IMR-90 (cell line): ENCODE data around the gene NPTX1. TPM values are rescaled to one million over a fixed set of nuclear protein-coding genes. Genes with fewer than 3 reads are reported as not detected.

Source experiments
- ATAC-seq: fragments of 200-7000 bp; cut with Tn5 transposase; 2 replicates; pipeline ENCODE4 v1.9.1; 2020; ENCODE audit warnings: low read depth, mild to moderate bottlenecking, moderate library complexity
- BruUV-seq: library from RNA; stranded (reverse); fragments of 400-500 nt; replicated peaks from 2 replicates; lab custom pipeline; 2021; lab: Mats Ljungman, UMichigan
- CTCF ChIA-PET: fragments of 300-600 bp; formaldehyde crosslinking; extraction: SDS; loops from one replicate; lab custom pipeline; 2021; ENCODE audit warnings: antibody characterized with exemption; lab: Yijun Ruan, JAX
- POLR2A ChIA-PET: fragments of 300-600 bp; sonication (Branson Sonifier 250); formaldehyde crosslinking; loops from one replicate; lab custom pipeline; 2022; ENCODE audit warnings: antibody characterized with exemption; ENCODE audit not compliant: unreplicated experiment; lab: Charles Lee
- DNase-seq: peaks from one replicate; pipeline ENCODE4 v3.0.0; 2013
- H2AFZ ChIP-seq: replicated peaks from 2 replicates; pipeline ENCODE3; 2013; ENCODE audit warnings: low read length, mild to moderate bottlenecking; ENCODE audit not compliant: poor library complexity
- H2AK5ac ChIP-seq: 2 replicates; pipeline ENCODE4 v1.6.1; 2013; ENCODE audit warnings: low read depth, low read length, inconsistent platforms
- H2AK9ac ChIP-seq: replicated peaks from 2 replicates; pipeline ENCODE3; 2013; ENCODE audit warnings: mild to moderate bottlenecking, low read depth, low read length, moderate library complexity; ENCODE audit not compliant: poor library complexity
- H2BK120ac ChIP-seq: 2 replicates; pipeline ENCODE4 v1.6.1; 2013; ENCODE audit warnings: low read depth, low read length, inconsistent platforms
- H2BK15ac ChIP-seq: 3 replicates; pipeline ENCODE4 v1.6.1; 2013; ENCODE audit warnings: low read depth, low read length, inconsistent platforms
- H2BK20ac ChIP-seq: 2 replicates; pipeline ENCODE4 v1.6.1; 2013; ENCODE audit warnings: low read depth, mild to moderate bottlenecking, inconsistent platforms, low read length, moderate library complexity
- H2BK5ac ChIP-seq: 2 replicates; pipeline ENCODE4 v1.6.1; 2013; ENCODE audit warnings: mild to moderate bottlenecking, low read depth, low read length, inconsistent platforms; ENCODE audit not compliant: poor library complexity, severe bottlenecking
- H3K14ac ChIP-seq: replicated peaks from 2 replicates; pipeline ENCODE4 v1.6.1; 2013; ENCODE audit warnings: low read depth, low read length, inconsistent platforms
- H3K18ac ChIP-seq: 2 replicates; pipeline ENCODE4 v1.6.1; 2013; ENCODE audit warnings: low read depth, low read length, control low read depth
- H3K23ac ChIP-seq: 2 replicates; pipeline ENCODE4 v1.6.1; 2013; ENCODE audit warnings: low read depth, low read length, inconsistent platforms
- H3K27ac ChIP-seq: 2 replicates; pipeline ENCODE4 v1.5.1; 2013; ENCODE audit warnings: mild to moderate bottlenecking, control low read depth, low read length; ENCODE audit not compliant: insufficient read depth
- H3K27me3 ChIP-seq: 2 replicates; pipeline ENCODE4 v1.6.1; 2013; ENCODE audit warnings: low read length; ENCODE audit not compliant: control insufficient read depth, insufficient read depth
- H3K36me3 ChIP-seq: 2 replicates; pipeline ENCODE4 v1.6.1; 2013; ENCODE audit warnings: low read length, mixed read lengths; ENCODE audit not compliant: control insufficient read depth, insufficient read depth
- H3K4ac ChIP-seq: 2 replicates; pipeline ENCODE4 v1.6.1; 2013; ENCODE audit warnings: low read depth, low read length, inconsistent platforms
- H3K4me1 ChIP-seq: 2 replicates; pipeline ENCODE4 v1.6.1; 2013; ENCODE audit warnings: low read length, mixed read lengths; ENCODE audit not compliant: control insufficient read depth, insufficient read depth
- H3K4me2 ChIP-seq: 2 replicates; pipeline ENCODE4 v1.6.1; 2013; ENCODE audit warnings: low read depth, mild to moderate bottlenecking, control low read depth, low read length, moderate library complexity
- H3K4me3 ChIP-seq: 2 replicates; pipeline ENCODE4 v1.5.1; 2013; ENCODE audit warnings: low read depth, mild to moderate bottlenecking, control low read depth, low read length, moderate library complexity; ENCODE audit not compliant: insufficient read depth
- H3K56ac ChIP-seq: 2 replicates; pipeline ENCODE4 v1.6.1; 2013; ENCODE audit warnings: low read length, inconsistent platforms; ENCODE audit not compliant: insufficient read depth; ENCODE audit errors: extremely low read depth
- H3K79me1 ChIP-seq, 2 experiments: 2 replicates each; pipeline ENCODE4 v1.6.1; 2013; ENCODE audit warnings: low read length in 2 of 2, inconsistent platforms in 1 of 2, low read depth in 1 of 2
- H3K9ac ChIP-seq: 2 replicates; pipeline ENCODE4 v1.6.1; 2013; ENCODE audit warnings: low read depth, low read length, control low read depth
- H3K9me1 ChIP-seq: 2 replicates; pipeline ENCODE4 v1.6.1; 2013; ENCODE audit warnings: low read length, inconsistent platforms; ENCODE audit not compliant: insufficient read depth
- H3K9me3 ChIP-seq: 2 replicates; pipeline ENCODE4 v1.6.1; 2013; ENCODE audit warnings: low read length; ENCODE audit not compliant: control insufficient read depth, insufficient read depth
- H4K20me1 ChIP-seq: 2 replicates; pipeline ENCODE4 v1.6.1; 2013; ENCODE audit warnings: low read length, inconsistent platforms; ENCODE audit not compliant: insufficient read depth
- H4K5ac ChIP-seq: 2 replicates; pipeline ENCODE4 v1.6.1; 2013; ENCODE audit warnings: mild to moderate bottlenecking, low read depth, low read length, control low read depth
- H4K8ac ChIP-seq, 2 experiments: 2 replicates each; pipeline ENCODE4 v1.6.1; 2013; ENCODE audit warnings: low read depth in 2 of 2, low read length in 2 of 2, control low read depth in 1 of 2, inconsistent platforms in 1 of 2
- H4K91ac ChIP-seq: 2 replicates; pipeline ENCODE4 v1.6.1; 2013; ENCODE audit warnings: low read depth, low read length, inconsistent platforms; ENCODE audit not compliant: insufficient read depth
- CTCF ChIP-seq: conservative IDR thresholded peaks from 2 replicates; pipeline ENCODE4 v1.5.1; 2012; ENCODE audit warnings: mild to moderate bottlenecking, low read depth, low read length, improper control_type of control experiment
- ELK1 ChIP-seq: fragments of 150-350 bp; IDR thresholded peaks from 2 replicates; pipeline ENCODE4 v1.6.1; 2016; ENCODE audit warnings: low read depth, mild to moderate bottlenecking, low read length, moderate library complexity, borderline replicate concordance
- RCOR1 ChIP-seq: IDR thresholded peaks from 2 replicates; pipeline ENCODE4 v1.6.1; 2012; ENCODE audit warnings: mild to moderate bottlenecking, low read length, improper control_type of control experiment; ENCODE audit not compliant: insufficient replicate concordance
- RFX5 ChIP-seq: IDR thresholded peaks from 2 replicates; pipeline ENCODE4 v1.8.0; 2012; ENCODE audit warnings: low read depth, mild to moderate bottlenecking, low read length, moderate library complexity
- SMC3 ChIP-seq: fragments of 150-350 bp; IDR thresholded peaks from 2 replicates; pipeline ENCODE4 v1.6.1; 2016; ENCODE audit warnings: low read depth, mild to moderate bottlenecking, antibody characterized with exemption, low read length, moderate library complexity
- USF2 ChIP-seq: fragments of 150-350 bp; IDR thresholded peaks from 2 replicates; pipeline ENCODE4 v1.6.1; 2017; ENCODE audit warnings: mild to moderate bottlenecking, antibody characterized with exemption, low read length, low read depth
- WGBS, 2 experiments: methylation state at CpG; one replicate each; pipeline versions ENCODE4 v1.1.5 to v1.1.7; 2013; ENCODE audit warnings: missing lambda C conversion rate in 2 of 2; ENCODE audit not compliant: insufficient read length in 1 of 2; ENCODE audit errors: extremely low coverage in 2 of 2; 5-methylcytosine and 5-hydroxymethylcytosine counted together
- dilution Hi-C: fragments of 300-500 bp; cut with HindIII; formaldehyde crosslinking; loops from one replicate; pipeline ENCODE4 v1.14.3; 2018; ENCODE audit warnings: low sequenced_read_pairs; ENCODE audit not compliant: unreplicated experiment
- in situ Hi-C: fragments of 300-500 bp; cut with MboI; formaldehyde crosslinking; loops from 3 replicates; pipeline ENCODE4 v1.14.3; 2019; ENCODE audit warnings: low sequenced_read_pairs, inconsistent platforms, mixed read lengths
- intact Hi-C: fragments of 100-400 bp; cut with micrococcal nuclease; formaldehyde crosslinking; loops from 2 replicates; pipeline ENCODE4 v1.10.0; 2022
- polyA plus RNA-seq, 3 experiments: library from polyadenylated mRNA; depleted of rRNA; stranded (reverse); fragments of >200 nt; gene quantifications; 2 replicates each; pipeline ENCODE4 v1.2.3, GENCODE V29; 2012; ENCODE audit warnings: low replicate concordance in 1 of 3
- total RNA-seq: library from RNA; depleted of rRNA; stranded (reverse); fragments of >200 nt; gene quantifications from 2 replicates; pipeline ENCODE4 v1.2.3, GENCODE V29; 2012

Gene NPTX1
- total and polyA plus RNA-seq, 2 of the 4 experiments (the other 2 are of a cell fraction), result 20.8 to 39.5 TPM

- no peak for TF ChIP-seq SMC3
- TF ChIP-seq RFX5, result no peak
These were observed 44.9 kb downstream of the NPTX1 start (continued) for GRCh38 chr17:80431246-80432195.

GRCh38 chr17:80430446-80431245 lies 45.8 kb downstream of the NPTX1 start:
- Histone ChIP-seq H3K9me1 (no peaks in the 10 kb centered on the region), H2BK20ac (no peak overlapping the region), H3K4me2 (no peak overlapping the region), H3K4ac (no peak overlapping the region), H3K56ac (no peak overlapping the region), H4K91ac (no peak overlapping the region), H2BK5ac (no peak overlapping the region), H2AK9ac (peak overlapping the region; percentile 55), H2AFZ (no peak overlapping the region), H3K14ac (no peak overlapping the region), H3K4me1 (peaks cover 2% of the 10 kb centered on the region; the same call in 1 of the 2 replicates), H2BK15ac (no peak overlapping the region), H3K36me3 (peaks cover 13% of the 10 kb centered on the region; the same call in 1 of the 2 replicates), H3K23ac (no peak overlapping the region), H3K4me3 (no peak overlapping the region), H4K20me1 (peaks cover 7% of the 10 kb centered on the region), H4K5ac (no peak overlapping the region), H3K27ac (no peak overlapping the region), H2AK5ac (no peak overlapping the region), H3K18ac (no peak overlapping the region), H3K79me1 (no peaks in the 10 kb centered on the region), H3K27me3 (no peaks in the 10 kb centered on the region), H3K9ac (no peak overlapping the region), H4K8ac (no peak overlapping the region), H2BK120ac (no peak overlapping the region), H3K9me3 (no peaks in the 10 kb centered on the region)
- ChIA-PET CTCF (no interaction called here), POLR2A (no interaction called here)
- WGBS, 2 experiments, result 76% methylated on average over 5 of the region's 15 CpGs; no CpG with 5 or more reads in 1 of the 2 experiments
- in situ Hi-C loops (loop anchor here (5.0 kb wide), 1 partner anchor 142 kb away; no protein-coding TSS in a partner anchor), intact Hi-C loops (no loop called here), dilution Hi-C loops (no loop called here)
- no peak for ATAC-seq
- DNase-seq, result no peak
- BruUV-seq, result no TSS peak
- TF ChIP-seq ELK1, result no peak
- no peak for TF ChIP-seq RCOR1
- no peak for TF ChIP-seq USF2
- no peak for TF ChIP-seq CTCF
